MM.1S (cell line): Measurements from ENCODE around the gene OSTM1.

ENCODE experiments used
- DNase-seq: peaks from one replicate; pipeline ENCODE4 v3.0.0-alpha.2; 2015
- H2AFZ ChIP-seq: fragments of 300-600 bp; sonication (generic); 2 replicates; pipeline ENCODE4 v1.6.0; 2016; ENCODE audit warnings: antibody characterized with exemption, low read length
- H3F3A ChIP-seq: fragments of 300-600 bp; sonication (generic); 2 replicates; pipeline ENCODE4 v1.6.1; 2016; ENCODE audit warnings: mild to moderate bottlenecking, antibody characterized with exemption, low read length, moderate library complexity, mixed read lengths; ENCODE audit not compliant: insufficient read depth
- H3K27ac ChIP-seq: fragments of 300-600 bp; sonication (generic); 2 replicates; pipeline ENCODE4 v1.5.1; 2016; ENCODE audit warnings: mild to moderate bottlenecking, low read length
- H3K27me3 ChIP-seq: fragments of 300-600 bp; sonication (generic); replicated peaks from 2 replicates; pipeline ENCODE4 v1.6.0; 2016; ENCODE audit warnings: low read length; ENCODE audit not compliant: insufficient read depth
- H3K36me3 ChIP-seq: fragments of 300-600 bp; sonication (generic); replicated peaks from 2 replicates; pipeline ENCODE4 v1.6.1; 2016; ENCODE audit warnings: mild to moderate bottlenecking, low read length, mixed read lengths; ENCODE audit not compliant: insufficient read depth
- H3K4me1 ChIP-seq: fragments of 300-600 bp; sonication (generic); 2 replicates; pipeline ENCODE4 v1.6.1; 2016; ENCODE audit warnings: low read length, mixed read lengths
- H3K4me2 ChIP-seq: fragments of 300-600 bp; sonication (generic); 2 replicates; pipeline ENCODE4 v1.6.0; 2016; ENCODE audit warnings: low read depth, low read length
- H3K4me3 ChIP-seq: fragments of 300-600 bp; sonication (generic); 2 replicates; pipeline ENCODE4 v1.5.1; 2016; ENCODE audit warnings: low read length, mixed read lengths
- H3K79me2 ChIP-seq: fragments of 300-600 bp; sonication (generic); 2 replicates; pipeline ENCODE4 v1.6.1; 2016; ENCODE audit warnings: mixed run types, low read length, mixed read lengths
- H3K9ac ChIP-seq: fragments of 300-600 bp; sonication (generic); 2 replicates; pipeline ENCODE4 v1.6.1; 2016; ENCODE audit warnings: low read length, mixed read lengths
- H3K9me2 ChIP-seq: fragments of 300-600 bp; sonication (generic); replicated peaks from 2 replicates; pipeline ENCODE4 v1.6.1; 2016; ENCODE audit warnings: mild to moderate bottlenecking, low read length, mixed read lengths; ENCODE audit not compliant: insufficient read depth
- H3K9me3 ChIP-seq: fragments of 300-600 bp; sonication (generic); replicated peaks from 2 replicates; pipeline ENCODE4 v1.6.1; 2016; ENCODE audit warnings: mild to moderate bottlenecking, low read length, mixed read lengths; ENCODE audit not compliant: insufficient read depth
- H4K20me1 ChIP-seq: fragments of 300-600 bp; sonication (generic); 2 replicates; pipeline ENCODE4 v1.6.1; 2016; ENCODE audit warnings: mild to moderate bottlenecking, low read length, moderate library complexity, mixed read lengths; ENCODE audit not compliant: insufficient read depth
- EZH2 ChIP-seq: fragments of 300-600 bp; sonication (generic); optimal IDR thresholded peaks from 2 replicates; pipeline ENCODE3; 2017; ENCODE audit warnings: low read depth, mild to moderate bottlenecking, antibody characterized with exemption, low read length, mixed read lengths
- EZH2phosphoT487 ChIP-seq: fragments of 300-600 bp; sonication (generic); IDR thresholded peaks from 2 replicates; pipeline ENCODE4 v1.6.1; 2018; ENCODE audit warnings: antibody characterized with exemption, low read length
- TF ChIP-seq, protein P1 (sequence below): fragments of 300-600 bp; sonication (generic); IDR thresholded peaks from 2 replicates; pipeline ENCODE4 v1.5.1; 2016; ENCODE audit warnings: antibody characterized with exemption, low read length, mixed read lengths

Gene OSTM1

DNA sequence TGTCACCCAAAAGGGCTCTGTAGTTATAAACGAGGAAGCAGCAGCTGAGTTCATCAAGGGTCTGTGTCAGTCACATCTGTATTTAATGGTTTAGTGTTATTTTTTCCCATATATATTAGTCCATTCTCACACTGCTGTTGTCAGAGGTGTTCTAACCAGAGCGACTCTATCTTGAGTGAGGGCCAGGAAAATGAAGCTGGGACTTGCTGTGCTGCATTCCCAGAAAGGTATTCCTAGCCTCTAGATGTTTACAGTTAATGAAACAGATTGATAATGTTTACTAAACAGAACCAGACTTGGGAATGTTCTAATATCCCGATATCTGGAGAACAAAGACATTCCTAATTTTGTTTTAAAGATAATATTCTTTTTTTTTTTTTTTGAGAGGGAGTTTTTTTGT lies 68.6 kb downstream of the OSTM1 start:
- H2AFZ ChIP-seq, result no peak overlapping the region
- no peaks in the 10 kb centered on the region for H3K79me2 ChIP-seq
- H4K20me1 ChIP-seq, result no peaks in the 10 kb centered on the region
- H3K9me2 ChIP-seq, result no peaks in the 10 kb centered on the region
- no peak for DNase-seq
- H3K9me3 ChIP-seq, result no peaks in the 10 kb centered on the region
- no peaks in the 10 kb centered on the region for H3K4me1 ChIP-seq
- H3K36me3 ChIP-seq, result no peaks in the 10 kb centered on the region
- H3F3A ChIP-seq, result no peaks in the 10 kb centered on the region
- TF ChIP-seq EZH2 (no peak), EZH2phosphoT487 (no peak)
- TF ChIP-seq, protein P1, sequence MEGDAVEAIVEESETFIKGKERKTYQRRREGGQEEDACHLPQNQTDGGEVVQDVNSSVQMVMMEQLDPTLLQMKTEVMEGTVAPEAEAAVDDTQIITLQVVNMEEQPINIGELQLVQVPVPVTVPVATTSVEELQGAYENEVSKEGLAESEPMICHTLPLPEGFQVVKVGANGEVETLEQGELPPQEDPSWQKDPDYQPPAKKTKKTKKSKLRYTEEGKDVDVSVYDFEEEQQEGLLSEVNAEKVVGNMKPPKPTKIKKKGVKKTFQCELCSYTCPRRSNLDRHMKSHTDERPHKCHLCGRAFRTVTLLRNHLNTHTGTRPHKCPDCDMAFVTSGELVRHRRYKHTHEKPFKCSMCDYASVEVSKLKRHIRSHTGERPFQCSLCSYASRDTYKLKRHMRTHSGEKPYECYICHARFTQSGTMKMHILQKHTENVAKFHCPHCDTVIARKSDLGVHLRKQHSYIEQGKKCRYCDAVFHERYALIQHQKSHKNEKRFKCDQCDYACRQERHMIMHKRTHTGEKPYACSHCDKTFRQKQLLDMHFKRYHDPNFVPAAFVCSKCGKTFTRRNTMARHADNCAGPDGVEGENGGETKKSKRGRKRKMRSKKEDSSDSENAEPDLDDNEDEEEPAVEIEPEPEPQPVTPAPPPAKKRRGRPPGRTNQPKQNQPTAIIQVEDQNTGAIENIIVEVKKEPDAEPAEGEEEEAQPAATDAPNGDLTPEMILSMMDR, result no peak
- no peak overlapping the region for H3K4me2 ChIP-seq
- H3K9ac ChIP-seq, result no peak overlapping the region
- no peak overlapping the region for H3K4me3 ChIP-seq
- H3K27me3 ChIP-seq, result no peaks in the 10 kb centered on the region
- no peak overlapping the region for H3K27ac ChIP-seq

DNA sequence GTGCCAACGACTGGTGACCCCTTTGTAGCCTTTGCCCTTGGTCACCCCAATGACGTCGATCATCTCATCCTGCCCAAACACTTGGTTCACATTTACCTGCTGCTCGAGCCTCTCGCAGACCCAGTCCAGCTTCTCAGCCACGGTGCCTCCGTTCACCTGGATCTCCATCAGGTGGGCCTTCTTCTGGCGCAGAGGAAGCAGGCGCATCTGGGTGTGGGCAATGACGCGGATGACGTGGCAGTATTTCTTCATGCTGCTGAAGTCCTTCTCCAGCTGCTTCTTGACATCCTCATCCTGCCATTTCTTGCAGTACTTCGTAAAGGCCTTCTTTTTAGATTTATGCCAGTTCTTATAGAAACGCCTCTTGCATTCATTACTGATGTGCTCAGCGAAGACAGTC lies 69.7 kb downstream of the OSTM1 start:
- Histone ChIP-seq H3K9ac (no peak overlapping the region), H3K4me1 (no peaks in the 10 kb centered on the region), H2AFZ (no peak overlapping the region), H3F3A (no peaks in the 10 kb centered on the region), H3K27ac (no peak overlapping the region), H3K4me3 (no peak overlapping the region), H3K79me2 (no peaks in the 10 kb centered on the region), H3K36me3 (no peaks in the 10 kb centered on the region), H3K9me3 (no peaks in the 10 kb centered on the region), H3K27me3 (no peaks in the 10 kb centered on the region), H3K4me2 (no peak overlapping the region), H3K9me2 (no peaks in the 10 kb centered on the region), H4K20me1 (no peaks in the 10 kb centered on the region)
- TF ChIP-seq EZH2 (no peak), EZH2phosphoT487 (no peak)
- TF ChIP-seq, protein P1, result no peak
- no peak for DNase-seq

DNA sequence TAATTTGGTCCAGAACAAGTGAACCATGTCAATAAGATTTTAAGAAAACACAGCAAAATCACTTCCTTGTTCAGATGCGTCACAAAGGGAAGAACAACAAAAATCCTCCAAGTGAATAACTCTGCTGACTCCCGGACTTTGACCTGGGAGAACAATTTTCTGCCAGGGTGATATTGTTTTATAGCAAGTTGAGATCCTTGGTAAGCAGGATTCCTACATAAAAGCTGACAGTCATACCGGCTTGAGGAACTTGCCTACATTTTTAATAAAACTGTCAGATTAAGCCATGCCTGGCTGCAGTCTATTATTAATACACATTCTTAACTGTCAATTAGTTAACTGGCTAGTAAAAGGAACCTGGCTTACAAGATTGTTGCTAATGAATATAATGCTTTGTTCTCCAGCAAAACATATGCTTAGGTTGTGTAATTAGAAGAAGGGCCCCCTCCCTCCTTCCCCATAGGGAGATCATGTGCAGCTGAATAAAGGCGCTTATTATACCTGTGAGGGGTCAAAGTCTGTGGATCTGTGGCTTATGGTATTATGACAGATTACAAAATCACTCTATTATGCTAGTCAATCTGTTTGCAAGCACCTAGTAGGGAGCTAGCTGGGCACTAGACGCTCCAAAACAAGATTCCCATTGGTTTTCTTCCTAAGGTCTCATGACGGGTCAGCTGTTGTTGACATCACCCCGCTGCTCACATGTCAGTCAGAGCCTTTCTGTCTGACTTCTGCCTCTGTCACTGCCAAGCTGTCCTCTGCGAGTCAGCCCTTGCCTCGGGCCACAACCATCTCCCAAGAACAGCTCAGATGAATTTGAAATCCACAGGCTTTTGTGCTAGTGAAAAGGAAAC lies 71.9 kb downstream of the OSTM1 start:
- no peaks in the 10 kb centered on the region for H4K20me1 ChIP-seq
- no peak for DNase-seq
- no peaks in the 10 kb centered on the region for H3K36me3 ChIP-seq
- H3K9ac ChIP-seq, result no peak overlapping the region
- H3K4me3 ChIP-seq, result no peak overlapping the region
- no peaks in the 10 kb centered on the region for H3K9me2 ChIP-seq
- TF ChIP-seq, protein P1, result no peak
- TF ChIP-seq EZH2phosphoT487 (no peak), EZH2 (no peak)
- H3K27me3 ChIP-seq, result no peaks in the 10 kb centered on the region
- no peaks in the 10 kb centered on the region for H3K9me3 ChIP-seq
- H3K79me2 ChIP-seq, result no peaks in the 10 kb centered on the region
- no peaks in the 10 kb centered on the region for H3F3A ChIP-seq
- H2AFZ ChIP-seq, result no peak overlapping the region
- H3K4me2 ChIP-seq, result no peak overlapping the region
- H3K27ac ChIP-seq, result no peak overlapping the region
- H3K4me1 ChIP-seq, result no peaks in the 10 kb centered on the region
